GM21529 (cell line): Measurements from ENCODE around the gene PPA1.
"Not testable (repeated sequence)": the region's sequence is repeated elsewhere in the genome, so short reads cannot be mapped to it uniquely, and the experiment has no call there.

Experiments
- ATAC-seq: cut with Tn5 transposase; IDR thresholded peaks from one replicate; pipeline ENCODE4 v1.9.1; 2021; ENCODE audit not compliant: unreplicated experiment

Gene PPA1

DNA sequence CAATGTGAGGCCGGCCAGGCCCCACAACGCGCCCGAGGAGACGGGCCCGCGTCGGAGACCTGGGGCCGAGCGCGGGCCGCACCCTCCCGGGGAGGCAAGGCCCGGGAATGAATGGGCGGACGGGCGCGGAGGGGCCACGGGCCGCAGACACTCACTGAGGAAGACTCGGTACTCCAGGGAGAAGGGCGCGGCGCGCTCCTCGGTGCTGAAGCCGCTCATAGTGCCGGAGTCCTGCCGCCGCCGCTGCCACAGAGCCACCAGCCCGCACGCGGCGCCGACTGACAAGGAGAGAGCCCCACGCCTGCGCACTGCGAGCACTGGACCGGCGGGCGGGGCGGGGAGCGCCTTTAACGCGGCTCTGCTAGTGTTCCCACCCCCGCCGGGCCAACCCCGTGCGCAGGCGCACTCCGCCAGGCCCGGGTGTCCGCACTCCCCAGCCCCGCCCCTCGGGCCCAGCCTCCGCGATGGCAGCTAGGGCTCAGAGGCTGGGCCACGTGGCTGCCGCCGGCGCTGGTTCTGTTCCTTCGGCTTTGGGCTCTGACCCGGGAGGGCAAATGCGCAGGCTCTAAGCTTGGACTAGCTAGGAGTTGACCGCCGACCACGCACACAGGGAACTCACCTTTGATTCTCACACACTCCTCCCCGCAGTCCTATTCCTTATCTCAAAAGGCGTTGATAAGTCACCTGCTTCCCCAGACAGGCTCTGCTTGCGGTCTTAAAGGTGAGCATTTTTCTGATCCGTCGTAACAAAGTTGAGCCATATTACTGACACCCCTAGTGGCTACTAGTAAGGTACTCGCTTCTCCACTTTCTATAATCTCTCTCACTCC lies at the start of gene PPA1:
TSS of gene PPA1 (minus strand) at position 321 of the 830 bp plus-strand sequence. CDS start at position 219, 102 bp downstream.
- peak; percentile 80 for ATAC-seq

DNA sequence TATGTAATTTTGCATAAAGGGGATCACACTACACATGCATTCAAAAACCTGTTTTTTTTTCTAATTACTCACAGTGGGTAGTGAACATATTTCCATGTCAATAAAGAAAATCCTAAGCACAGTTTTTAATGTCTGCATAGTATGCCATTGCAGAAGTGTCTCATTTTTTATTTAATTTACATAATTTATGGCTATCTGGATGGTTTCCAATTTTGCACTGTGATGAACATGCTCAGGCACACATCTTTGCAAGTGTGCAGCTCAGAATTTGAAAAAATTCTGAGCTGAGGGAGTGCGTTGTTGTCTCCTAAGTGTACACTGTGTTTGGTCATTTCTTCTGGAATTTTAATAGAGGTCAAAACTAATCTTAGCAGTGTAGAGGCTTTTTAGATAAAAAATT lies 48.4 kb upstream of the PPA1 start:
- ATAC-seq = no peak

DNA sequence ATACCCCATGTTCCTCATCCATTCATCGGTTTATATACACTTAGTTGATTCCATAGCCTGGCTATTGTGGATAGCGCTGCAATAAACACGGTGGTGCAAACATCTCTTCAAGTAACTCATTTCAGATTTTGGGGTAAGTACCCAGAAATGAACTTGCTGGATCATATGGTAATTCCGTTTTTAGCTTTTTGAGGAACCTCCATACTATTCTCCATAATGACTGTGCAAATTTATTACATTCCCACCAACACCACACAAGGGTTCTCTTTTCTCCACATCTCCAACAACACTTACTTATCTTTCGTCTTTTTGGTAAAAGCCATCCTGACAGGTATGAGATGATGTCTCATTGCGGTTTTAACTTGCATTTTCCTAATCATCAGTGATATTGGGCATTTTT lies 46.9 kb upstream of the PPA1 start:
- no peak for ATAC-seq

DNA sequence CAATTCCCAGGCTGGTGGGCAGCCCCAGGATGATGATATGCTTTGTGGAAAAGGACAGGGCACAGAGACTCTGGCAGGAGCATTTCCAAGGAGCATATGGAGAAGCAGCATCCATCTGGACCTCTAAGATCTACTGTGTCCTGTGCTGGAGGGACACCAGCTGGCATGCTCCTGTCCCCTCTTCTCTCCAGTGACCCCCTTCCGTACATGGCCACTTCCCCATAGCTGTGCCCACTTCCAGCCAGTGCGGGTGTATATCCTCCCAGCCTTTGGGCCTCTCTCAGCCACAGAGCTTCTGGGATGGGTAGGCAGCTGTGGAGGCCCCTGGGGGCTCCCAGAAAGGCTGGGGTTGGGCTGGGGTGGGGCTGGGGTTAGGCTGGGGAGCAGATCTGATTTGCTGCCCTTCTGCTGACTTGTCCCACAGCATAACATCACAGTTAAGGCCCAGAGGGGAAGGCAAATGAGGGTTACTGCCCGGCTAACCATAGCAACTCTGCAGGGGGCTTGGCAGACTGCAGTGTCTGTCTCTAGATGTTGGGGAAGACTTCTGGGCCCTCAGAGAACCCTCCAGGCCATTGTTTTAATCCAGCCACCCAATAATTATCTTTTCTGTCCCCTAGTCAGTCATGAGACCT lies 44.3 kb upstream of the PPA1 start:
- no peak for ATAC-seq

DNA sequence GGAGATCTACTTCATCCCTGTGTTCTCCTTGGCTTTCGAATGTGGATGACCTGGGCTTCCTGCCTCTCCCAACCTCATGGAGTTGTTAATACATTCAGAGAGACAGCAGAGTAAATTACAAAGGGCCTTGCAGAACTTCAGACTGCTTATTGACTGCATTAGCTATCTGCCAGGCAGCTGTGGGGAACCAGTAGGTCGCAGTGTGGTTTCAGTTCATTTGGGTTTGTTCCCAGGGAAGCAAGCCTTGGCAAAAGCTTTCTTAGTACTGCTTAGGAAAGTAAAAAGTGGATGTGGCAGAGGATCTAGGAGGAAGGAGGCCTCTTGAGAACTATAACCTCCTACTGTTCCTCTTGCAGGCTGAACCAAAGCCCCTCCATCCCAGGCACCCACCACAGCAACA lies 41.4 kb upstream of the PPA1 start:
- no peak for ATAC-seq

DNA sequence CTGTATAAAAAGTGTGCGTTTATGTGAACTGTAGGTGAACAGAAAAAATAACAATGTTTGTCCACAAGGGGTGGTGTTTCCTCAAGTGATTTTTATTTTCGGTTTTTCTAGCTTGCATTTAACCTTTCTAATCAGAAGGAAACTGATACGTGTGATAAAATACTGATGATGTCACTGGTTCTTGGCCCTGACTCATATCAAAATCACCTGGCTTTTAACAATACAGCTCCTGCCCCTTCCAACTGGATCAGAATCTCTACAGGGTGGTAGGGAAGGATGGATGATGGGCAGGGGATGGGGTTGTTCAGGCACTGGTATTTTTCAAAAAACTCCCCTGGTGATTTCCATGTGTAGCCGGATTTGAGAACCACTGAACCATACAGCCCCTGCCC lies 39.7 kb upstream of the PPA1 start:
- peak; percentile 69 for ATAC-seq

DNA sequence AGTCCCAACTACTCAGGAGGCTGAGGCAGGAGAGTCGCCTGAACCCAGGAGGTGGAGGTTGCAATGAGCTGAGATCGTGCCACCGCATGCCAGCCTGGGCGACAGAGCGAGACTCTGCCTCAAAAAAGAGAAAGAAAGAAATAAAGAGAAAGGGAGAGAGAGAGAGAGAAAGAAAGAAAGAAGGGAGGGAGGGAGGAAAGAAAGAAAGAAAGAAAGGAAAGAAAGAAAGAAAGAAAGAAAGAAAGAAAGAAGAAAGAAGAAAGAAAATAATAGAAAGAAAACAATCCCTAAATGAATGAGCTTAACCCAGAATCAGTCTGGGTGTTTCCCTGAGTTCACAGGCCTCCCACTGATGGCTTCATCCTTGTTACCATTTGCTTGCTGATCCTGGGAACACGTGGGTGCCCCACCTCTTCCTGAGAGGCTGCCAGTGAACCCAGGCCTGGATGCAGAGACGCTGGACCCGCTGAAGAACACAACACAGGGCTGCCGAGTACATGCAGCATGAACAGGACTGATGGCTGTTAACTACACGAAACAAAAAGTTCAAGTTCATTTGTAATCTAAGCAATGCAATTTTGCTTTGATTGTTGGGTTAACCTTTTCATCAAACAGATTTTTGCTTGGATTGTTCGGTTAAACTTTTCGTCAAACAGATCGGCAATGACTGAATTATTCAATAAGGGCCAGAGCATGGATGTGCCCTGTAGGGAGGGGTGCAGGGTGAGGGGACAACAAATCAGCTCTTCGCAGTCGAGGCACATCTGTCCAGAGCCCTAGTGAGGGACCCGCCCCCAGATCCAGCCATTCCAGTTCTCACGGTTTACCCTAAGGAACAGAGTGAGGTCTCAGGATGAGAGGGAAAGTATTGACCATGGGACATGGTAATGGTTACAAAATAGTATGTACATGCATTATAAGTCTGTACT lies 39.0 kb upstream of the PPA1 start:
- ATAC-seq = no peak

DNA sequence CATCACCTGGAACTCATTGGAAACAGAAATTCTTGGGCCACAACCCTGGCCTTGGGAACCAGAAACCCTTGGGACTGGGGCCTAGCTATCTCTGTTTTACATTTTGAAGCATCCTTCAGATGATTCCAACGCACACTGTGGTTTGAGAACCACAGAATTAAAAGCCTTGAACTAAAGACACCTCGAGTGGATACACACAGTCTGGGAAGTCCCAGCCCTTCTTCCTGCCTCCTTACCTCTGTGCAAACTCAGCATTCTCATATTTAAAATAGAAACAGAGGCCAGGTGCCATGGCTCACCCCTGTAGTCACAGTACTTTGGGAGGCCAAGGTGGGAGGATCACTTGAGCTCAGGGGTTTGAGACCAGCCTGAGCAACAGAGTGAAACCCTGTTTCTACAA lies 37.7 kb upstream of the PPA1 start:
- ATAC-seq = no peak

DNA sequence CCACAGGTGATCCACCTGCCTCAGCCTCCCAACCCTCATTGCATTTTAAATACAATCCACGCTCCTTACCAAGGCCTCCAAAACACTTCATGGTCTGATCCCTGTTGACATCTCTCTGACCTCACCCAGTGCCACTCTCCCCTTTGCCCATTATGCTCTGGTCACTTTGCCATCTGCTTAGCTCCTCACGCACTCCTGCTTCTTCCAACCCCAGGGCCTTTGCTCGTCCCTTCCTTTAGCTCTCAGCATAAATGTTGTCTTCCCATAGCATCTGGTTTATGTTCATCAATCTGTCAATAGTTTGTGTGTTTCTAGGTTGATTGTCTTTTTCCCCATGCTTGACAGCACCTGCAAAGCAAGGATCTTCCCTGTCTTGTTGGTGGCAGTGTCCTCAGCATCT lies 36.5 kb upstream of the PPA1 start:
- ATAC-seq = no peak

DNA sequence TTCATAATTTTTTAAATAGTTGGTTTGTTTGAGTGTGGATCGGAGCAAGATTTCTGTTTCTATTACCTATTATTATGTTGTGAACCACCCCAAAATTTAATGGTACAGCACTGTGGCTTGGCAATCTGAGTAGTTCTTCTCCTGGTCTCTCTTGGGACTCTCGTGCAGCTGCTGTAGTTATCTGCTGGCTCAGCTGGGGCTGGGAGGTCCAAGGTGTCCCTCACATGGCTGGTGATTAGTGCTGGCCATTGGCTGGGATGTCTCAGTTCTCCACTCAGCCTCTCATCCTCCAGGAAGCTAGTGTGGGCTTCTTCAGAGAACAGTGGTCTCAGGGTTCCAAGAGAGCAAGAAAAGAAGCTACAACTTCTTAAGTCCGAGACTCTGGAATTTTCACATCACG lies 35.1 kb upstream of the PPA1 start:
- ATAC-seq = no peak

DNA sequence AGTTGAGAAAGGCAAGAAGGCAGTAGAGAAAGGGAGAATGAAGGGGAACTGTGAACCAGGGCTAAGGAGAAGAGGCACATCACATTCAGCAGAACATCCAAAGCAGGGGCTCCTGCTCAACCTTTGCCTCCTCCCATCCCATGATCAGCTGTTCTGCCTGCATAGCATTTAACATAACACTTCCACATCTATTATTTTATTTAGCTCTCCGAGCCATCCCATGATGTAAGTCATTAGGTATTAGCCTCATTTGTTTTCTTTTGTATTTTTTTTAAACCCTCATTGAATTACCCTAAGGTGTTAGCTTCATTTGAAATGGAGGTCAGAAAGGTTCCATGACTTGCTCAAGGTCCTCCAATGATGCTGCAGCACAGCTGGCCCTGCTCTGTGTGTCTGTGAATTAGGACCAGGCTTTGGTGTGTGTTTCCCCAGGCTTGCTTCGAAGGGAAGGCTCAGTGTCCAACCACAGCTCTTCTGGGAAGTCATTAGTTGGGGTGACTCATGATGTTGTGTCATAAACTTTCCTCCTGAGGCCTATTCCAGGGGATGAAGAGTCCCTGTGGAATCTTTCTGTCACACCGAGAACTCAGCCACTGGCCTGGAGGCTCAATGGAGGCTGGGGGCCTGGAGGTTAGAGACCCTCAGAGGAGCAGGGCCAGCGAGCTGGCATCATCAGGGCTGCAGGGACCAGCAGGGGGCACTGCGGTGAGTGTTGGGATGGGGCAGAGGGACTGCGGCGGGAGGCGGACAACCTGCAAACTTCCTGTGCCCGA lies 34.1 kb upstream of the PPA1 start:
- no peak for ATAC-seq

DNA sequence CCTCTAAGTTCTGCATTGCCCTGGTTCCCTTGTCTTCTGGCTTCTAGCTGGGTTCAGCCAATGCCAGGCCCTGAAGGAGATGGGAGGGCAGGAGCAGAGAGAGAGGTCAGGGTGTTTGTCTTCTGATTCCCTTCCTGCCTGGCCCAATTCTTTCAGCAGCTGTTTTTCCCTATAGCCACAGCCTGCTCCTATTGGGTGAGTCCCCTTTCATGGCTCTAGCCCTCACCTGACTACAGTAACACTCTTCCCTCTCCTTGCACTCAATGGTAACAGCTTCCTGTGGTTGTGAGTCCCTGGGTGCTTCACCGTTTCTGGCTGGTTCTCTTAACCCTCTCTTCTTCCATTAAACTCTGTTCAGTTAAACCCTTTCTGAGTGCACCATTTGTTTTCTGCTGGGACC lies 33.5 kb upstream of the PPA1 start:
- no peak for ATAC-seq

DNA sequence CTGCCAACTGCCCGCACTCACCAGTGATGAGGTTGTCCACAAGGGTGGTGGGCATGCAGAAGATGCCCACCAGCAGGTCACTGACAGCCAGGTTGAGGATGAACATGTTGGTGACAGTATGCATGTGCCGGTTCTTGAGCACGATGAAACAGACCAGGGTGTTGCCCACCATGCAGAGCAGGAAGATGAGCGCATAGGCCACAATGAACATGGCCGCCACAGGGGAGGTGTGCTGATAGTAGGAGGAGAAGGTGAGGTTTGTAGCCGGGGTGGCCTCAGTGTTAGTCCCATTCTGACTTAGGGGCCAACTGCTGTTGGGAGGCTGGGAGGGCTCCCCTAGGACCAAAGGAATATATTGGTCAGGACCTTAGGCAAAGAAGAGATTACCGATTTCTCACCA lies 32.8 kb upstream of the PPA1 start:
- ATAC-seq = no peak

DNA sequence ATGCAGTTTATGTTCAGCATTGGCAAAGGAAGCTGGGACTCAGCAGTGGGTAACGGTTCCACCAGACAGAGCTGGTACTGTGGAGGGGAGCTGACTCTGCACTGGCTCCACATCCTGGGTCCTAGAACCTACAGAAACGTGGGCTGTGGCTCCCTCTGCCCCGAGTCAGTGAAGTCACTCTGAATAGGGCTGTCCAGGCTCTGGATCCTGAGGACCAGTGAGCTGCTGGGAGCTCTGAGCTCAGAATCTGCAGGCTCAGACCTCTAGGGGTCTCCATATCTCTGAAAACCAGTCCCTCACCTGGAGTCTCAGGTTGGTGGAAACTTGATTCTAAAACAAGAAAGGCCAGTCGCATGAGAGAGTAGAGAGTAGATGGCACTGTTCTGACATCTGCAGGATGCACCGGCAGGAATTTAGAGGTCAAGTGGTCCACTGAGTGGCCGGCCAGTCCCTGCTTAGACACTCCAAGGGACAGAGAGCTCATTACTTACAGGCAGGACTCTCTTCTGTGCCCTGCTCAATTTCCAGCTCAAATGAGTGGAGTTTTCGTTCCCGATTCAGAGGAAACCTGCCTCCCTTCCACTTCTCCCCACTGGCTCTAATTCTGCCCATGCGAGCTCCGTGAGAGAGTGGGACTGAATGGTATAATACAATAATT lies 31.9 kb upstream of the PPA1 start:
- ATAC-seq = no peak

DNA sequence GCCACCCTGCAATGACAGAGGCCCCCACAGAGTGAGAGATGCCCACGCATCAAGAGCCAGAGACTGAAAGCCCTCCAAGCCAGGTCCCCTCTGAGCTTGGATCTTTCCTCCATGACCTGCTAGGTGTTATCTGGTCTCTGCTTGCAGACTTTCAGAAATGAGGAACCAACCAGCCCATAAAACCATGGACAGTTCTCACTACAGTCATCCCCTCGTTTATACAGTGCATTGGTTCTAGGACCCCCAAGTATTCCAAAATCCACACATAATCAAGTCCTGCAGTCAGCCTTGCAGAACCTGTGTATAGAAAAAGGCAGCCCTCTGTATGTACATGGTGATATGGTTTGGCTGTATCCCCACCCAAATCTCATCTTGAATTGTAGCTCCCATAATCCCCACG lies 27.5 kb upstream of the PPA1 start:
- ATAC-seq = no peak

DNA sequence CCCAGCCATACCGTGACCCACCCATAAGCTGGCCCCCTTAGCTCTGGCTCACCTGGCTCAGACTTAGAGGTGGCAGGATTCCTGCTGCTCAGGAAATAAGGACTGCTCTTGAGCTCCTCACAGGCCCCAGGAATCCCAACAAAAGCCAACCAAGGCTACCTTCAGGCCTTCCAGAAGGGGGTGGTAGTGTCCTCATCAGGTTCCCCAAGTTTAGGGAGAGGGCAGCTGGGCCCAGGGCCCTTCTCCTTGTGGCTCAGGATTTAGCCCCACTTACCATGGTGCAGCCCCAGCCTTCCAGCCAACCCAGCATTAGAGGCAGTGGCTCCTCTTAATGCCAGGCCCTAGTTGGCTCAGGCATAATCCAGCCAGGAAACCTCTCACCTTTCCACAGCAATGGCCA lies 27.0 kb upstream of the PPA1 start:
- ATAC-seq = no peak

DNA sequence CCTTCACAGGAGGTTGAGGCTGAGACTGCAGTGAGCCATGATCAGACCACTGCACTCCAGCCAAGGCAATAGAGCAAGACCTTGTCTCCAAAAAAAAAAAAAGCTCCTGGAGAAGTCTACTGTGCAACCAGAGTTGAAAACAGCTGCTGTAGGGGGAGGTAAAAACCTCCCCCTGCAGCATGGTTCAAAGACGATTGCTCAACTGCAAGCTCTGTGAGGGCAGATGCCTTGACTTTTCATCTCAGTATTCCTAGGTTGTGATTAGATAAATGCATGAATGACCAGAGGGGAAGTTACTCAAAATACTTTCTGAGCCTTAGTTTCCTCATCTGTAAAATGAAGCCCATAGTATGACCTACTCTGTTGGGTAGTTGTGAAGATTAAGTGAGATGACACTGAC lies 25.0 kb upstream of the PPA1 start:
- ATAC-seq = no peak

DNA sequence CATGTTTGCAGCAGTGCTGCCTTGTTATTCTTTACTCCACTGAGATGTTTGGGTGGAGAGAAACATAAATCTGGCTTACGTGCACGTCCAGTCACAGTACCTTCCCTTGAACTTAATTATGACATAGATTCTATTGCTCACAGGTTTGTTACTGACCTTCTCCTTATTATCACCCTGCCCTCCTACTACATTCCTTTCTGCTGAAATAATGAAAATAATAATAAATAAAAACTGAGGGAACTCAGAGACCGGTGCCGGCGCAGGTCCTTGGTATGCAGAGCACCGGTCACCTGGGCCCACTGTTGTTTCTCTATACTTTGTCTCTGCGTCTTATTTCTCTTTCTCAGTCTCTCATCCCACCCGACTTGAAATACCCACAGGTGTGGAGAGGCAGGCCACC lies 24.6 kb upstream of the PPA1 start:
- ATAC-seq = not testable (repeated sequence)

DNA sequence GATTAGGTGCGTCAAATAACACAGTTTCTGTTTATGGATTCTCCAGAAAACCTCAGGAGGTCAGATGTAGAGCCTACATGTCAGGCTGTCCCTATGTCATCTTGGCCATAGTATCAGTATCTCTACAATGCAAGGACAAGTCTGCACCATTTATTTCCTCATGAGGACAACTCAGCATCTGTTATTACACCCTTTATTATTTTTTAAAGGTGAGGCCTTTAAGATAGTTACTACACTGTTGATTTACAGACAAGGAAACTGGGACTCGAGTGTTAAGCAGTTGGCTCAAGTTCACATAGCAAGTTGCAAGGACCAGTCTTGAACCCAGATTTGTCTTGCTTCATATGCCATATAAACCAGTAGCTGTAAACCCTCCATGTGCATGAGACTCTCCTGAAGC lies 23.2 kb upstream of the PPA1 start:
- no peak for ATAC-seq
